ENCODE measurements around the gene SCAMP2.
A peak's percentile ranks its signal among the peaks of the same experiment; 100 is the strongest.

The SCAMP2 gene

GRCh38 chr15:74837482-74838136 is 35.6 kb downstream of the SCAMP2 start:
- DNase-seq (ENCODE audit: low read depth): no peak
- H3K4me3 ChIP-seq (ENCODE audit: low read length): no peak overlapping the region
- no peak for TF ChIP-seq CTCF (conservative IDR thresholded peaks at IDR 0.05; ENCODE audit: low read length)

GRCh38 chr15:74836846-74837245 is 36.3 kb downstream of the SCAMP2 start:
- TF ChIP-seq CTCF (conservative IDR thresholded peaks at IDR 0.05; ENCODE audit: low read length): no peak
- DNase-seq (ENCODE audit: low read depth): no peak
- H3K4me3 ChIP-seq (ENCODE audit: low read length): no peak overlapping the region

GRCh38 chr15:74835312-74835823 is 37.8 kb downstream of the SCAMP2 start:
- TF ChIP-seq CTCF (conservative IDR thresholded peaks at IDR 0.05; ENCODE audit: low read length): peak; percentile 77
- no peak overlapping the region for H3K4me3 ChIP-seq (ENCODE audit: low read length)
- DNase-seq (ENCODE audit: low read depth): peak; percentile 28

GRCh38 chr15:74833376-74834107 is 39.6 kb downstream of the SCAMP2 start:
- no peak for TF ChIP-seq CTCF (conservative IDR thresholded peaks at IDR 0.05; ENCODE audit: low read length)
- no peak overlapping the region for H3K4me3 ChIP-seq (ENCODE audit: low read length)
- no peak for DNase-seq (ENCODE audit: low read depth)

- DNase-seq (ENCODE audit: low read depth): no peak
- no peak overlapping the region for H3K4me3 ChIP-seq (ENCODE audit: low read length)
- no peak for TF ChIP-seq CTCF (conservative IDR thresholded peaks at IDR 0.05; ENCODE audit: low read length)
Observed at GRCh38 chr15:74832826-74833225, 40.3 kb downstream of the SCAMP2 start.

- no peak overlapping the region for H3K4me3 ChIP-seq (ENCODE audit: low read length)
- DNase-seq (ENCODE audit: low read depth): no peak
- TF ChIP-seq CTCF (conservative IDR thresholded peaks at IDR 0.05; ENCODE audit: low read length): no peak
Observed at GRCh38 chr15:74831813-74832495, 41.2 kb downstream of the SCAMP2 start.
